Right cardiac atrium (tissue), 5 donors: ENCODE data around the gene ITGA2. TPM values are rescaled to one million over a fixed set of nuclear protein-coding genes. Genes with fewer than 3 reads are reported as not detected.

Experiments used
- ATAC-seq, 2 donors: fragments of 200-7000 bp; cut with Tn5 transposase; one replicate each; pipeline versions ENCODE4 v1.8.0 to v1.9.1; 2020; ENCODE audit warnings: moderate library complexity in 2 of 2, mild to moderate bottlenecking in 1 of 2
- DNase-seq, 3 donors: peaks; one replicate each; pipeline ENCODE4 v3.0.0-alpha.2; 2020
- H3K27ac ChIP-seq: one replicate; pipeline ENCODE4 v1.5.1; 2013; ENCODE audit warnings: mild to moderate bottlenecking, low read length, control low read depth, moderate library complexity
- H3K27me3 ChIP-seq: one replicate; pipeline ENCODE4 v1.6.1; 2013; ENCODE audit not compliant: control insufficient read depth, insufficient read depth
- H3K4me1 ChIP-seq: one replicate; pipeline ENCODE4 v1.6.1; 2013; ENCODE audit warnings: low read length; ENCODE audit not compliant: control insufficient read depth, insufficient read depth
- H3K4me3 ChIP-seq: one replicate; pipeline ENCODE4 v1.5.1; 2013; ENCODE audit warnings: low read length, control low read depth
- H3K9me3 ChIP-seq: one replicate; pipeline ENCODE4 v1.6.1; 2013; ENCODE audit warnings: low read length; ENCODE audit not compliant: control insufficient read depth
- WGBS: extraction: QIAGEN DNeasy Blood & Tissue Kit; methylation state at CpG from one replicate; pipeline ENCODE4 v1.1.7; 2013; 5-methylcytosine and 5-hydroxymethylcytosine counted together
- intact Hi-C, 4 donors: fragments of 100-400 bp; cut with DNase I; formaldehyde crosslinking; loops; one replicate each; pipeline versions ENCODE4 v1.11.0 to v1.14.0; 2022 to 2023
- polyA plus RNA-seq: library from polyadenylated mRNA; stranded (reverse); fragments of 200-250 nt; gene quantifications from one replicate; pipeline ENCODE4 v1.2.3, GENCODE V29; 2013
- total RNA-seq, 4 donors: library from RNA; stranded (reverse); fragmentation: NEBNext Ultra II Directional; extraction: Animal tissue kit (Norgen Biotek cat#: 25700); gene quantifications; one replicate each; pipeline ENCODE4 v1.2.1, GENCODE V29; 2021
- donor health status: healthy with polysubstance abuse.
- donor health status: DM: no; HTN: yes; CAD: no.
- donor health status: DM: no; HTN: no; CAD: no.
- donor health status: DM: no; HTN: yes; CAD: no; lungs with severe emphysema.
- donor health status: DM: yes; HTN: yes; CAD: no.

ITGA2 gene
- total and polyA plus RNA-seq, 5 donors: 0.50 to 5.2 (median 1.7) TPM

- H3K9me3 ChIP-seq: no peaks in the 10 kb centered on the region
- no peaks in the 10 kb centered on the region for H3K27me3 ChIP-seq
- 95% methylated on average over 4 of the region's 4 CpGs for WGBS
- H3K4me1 ChIP-seq: no peaks in the 10 kb centered on the region
- no peak for DNase-seq
- intact Hi-C loops: no loop called here
- H3K27ac ChIP-seq: no peak overlapping the region
- no peak overlapping the region for H3K4me3 ChIP-seq
- no peak for ATAC-seq
Measured at GRCh38 chr5:53001541-53001940, 12.4 kb downstream of the ITGA2 start.

GRCh38 chr5:53002491-53002890 lies 13.3 kb downstream of the ITGA2 start:
- WGBS: 54% methylated on average over 1 of the region's 1 CpG
- Histone ChIP-seq H3K9me3 (no peaks in the 10 kb centered on the region), H3K27me3 (no peaks in the 10 kb centered on the region), H3K4me3 (no peak overlapping the region), H3K27ac (no peak overlapping the region), H3K4me1 (no peaks in the 10 kb centered on the region)
- intact Hi-C loops: no loop called here
- ATAC-seq (no peak), DNase-seq (no peak)

DNA sequence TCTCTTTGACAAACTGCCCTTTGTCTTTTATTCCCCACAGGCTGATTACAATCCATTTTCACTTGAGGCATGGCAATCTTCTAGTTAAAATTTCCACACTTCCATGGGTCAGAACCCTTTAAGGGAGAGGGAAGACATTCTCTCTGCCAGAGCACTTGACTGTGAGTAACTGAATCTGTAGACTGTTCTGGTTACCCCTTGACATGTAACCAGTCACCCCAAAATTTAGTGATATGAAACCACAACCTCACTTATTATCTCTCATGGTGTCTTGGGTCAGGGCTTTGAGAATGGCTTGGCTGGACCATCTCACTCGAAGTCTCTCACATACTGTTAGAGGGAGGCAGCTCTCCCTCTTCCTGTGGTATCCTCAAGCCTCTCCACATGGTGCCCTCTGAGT lies 14.0 kb downstream of the ITGA2 start:
- ATAC-seq (no peak), DNase-seq (no peak)
- Histone ChIP-seq H3K27me3 (no peaks in the 10 kb centered on the region), H3K4me1 (no peaks in the 10 kb centered on the region), H3K27ac (no peak overlapping the region), H3K4me3 (no peak overlapping the region), H3K9me3 (no peaks in the 10 kb centered on the region)
- intact Hi-C loops: no loop called here
- 92% methylated on average over 1 of the region's 1 CpG for WGBS

DNA sequence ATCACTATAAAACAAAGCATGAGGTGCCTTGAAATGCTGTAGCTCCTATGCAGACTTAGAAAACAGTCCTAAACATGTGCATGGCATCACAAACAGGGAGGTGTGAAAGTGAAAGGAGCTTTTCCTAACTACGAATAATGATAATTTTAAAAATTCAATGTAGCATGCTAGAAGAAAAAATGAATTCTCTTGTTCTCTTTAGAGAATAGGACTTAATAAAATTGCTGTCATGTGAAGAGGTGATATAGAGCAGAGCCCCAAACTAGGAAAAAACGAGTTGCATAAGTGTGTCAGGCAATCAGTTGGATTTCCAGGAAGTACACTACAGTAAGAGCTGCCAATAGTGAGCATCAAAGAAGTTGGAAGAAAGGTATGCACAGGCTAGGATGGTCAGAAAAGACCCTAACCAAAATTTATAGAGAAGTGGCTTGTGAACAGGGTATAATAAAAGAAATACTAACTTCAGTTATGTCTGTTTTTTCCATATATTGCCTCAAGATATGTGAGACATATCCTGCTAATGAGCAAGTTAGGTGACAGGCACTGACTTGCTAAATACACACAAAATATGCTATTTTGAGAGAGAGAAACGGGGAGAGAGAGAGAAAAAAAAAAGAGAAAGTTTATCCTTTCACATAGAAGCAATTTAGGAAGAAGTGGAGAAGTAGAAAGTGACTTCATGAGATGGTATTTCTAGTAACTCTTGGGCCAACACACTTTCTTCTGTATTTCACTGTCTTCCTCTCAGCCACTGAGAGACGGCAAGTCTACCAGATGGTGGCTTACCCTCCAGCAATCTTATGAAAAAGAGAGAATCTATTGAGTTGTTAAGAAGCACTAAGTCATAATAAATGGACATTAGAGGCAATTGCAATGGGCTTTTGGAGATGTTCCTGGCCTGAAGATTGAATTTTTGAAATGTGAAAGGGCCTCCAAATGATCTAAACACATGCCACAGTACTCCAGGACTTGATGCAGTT lies 18.0 kb downstream of the ITGA2 start:
- no peak for ATAC-seq
- no peak overlapping the region for H3K4me3 ChIP-seq
- 44% methylated on average over 4 of the region's 4 CpGs for WGBS
- H3K4me1 ChIP-seq: no peaks in the 10 kb centered on the region
- H3K9me3 ChIP-seq: no peaks in the 10 kb centered on the region
- intact Hi-C loops: no loop called here
- H3K27ac ChIP-seq: no peak overlapping the region
- no peak for DNase-seq
- H3K27me3 ChIP-seq: no peaks in the 10 kb centered on the region

GRCh38 chr5:53008751-53009150 lies 19.6 kb downstream of the ITGA2 start:
- Histone ChIP-seq H3K27me3 (no peaks in the 10 kb centered on the region), H3K4me3 (no peak overlapping the region), H3K27ac (no peak overlapping the region), H3K9me3 (no peaks in the 10 kb centered on the region), H3K4me1 (no peaks in the 10 kb centered on the region)
- intact Hi-C loops: no loop called here
- 71% methylated on average over 1 of the region's 1 CpG for WGBS
- DNase-seq (no peak), ATAC-seq (no peak)

GRCh38 chr5:53009816-53010215 lies 20.7 kb downstream of the ITGA2 start:
- intact Hi-C loops: no loop called here
- no peak overlapping the region for H3K4me3 ChIP-seq
- H3K4me1 ChIP-seq: no peaks in the 10 kb centered on the region

DNA sequence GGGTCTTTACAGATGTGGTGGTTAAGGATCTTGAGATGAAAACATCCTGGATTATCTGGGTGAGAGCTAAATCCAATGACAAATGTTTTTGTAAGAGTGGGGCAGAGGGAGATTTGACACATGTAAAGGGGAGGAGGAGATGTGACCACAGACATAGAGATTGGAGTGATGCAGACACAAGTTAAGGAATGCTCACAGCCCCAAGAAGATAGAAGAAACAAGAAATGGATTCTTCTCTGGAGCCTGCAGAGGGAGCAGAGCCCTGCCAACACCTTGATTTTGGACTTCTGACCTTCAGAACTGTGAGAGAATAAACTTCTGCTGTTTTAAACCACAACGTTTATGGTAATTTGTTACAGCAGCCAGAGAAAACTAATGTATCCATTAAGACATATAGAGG lies 21.7 kb downstream of the ITGA2 start:
- no peaks in the 10 kb centered on the region for H3K27me3 ChIP-seq
- DNase-seq (no peak), ATAC-seq (no peak)
- no peak overlapping the region for H3K4me3 ChIP-seq
- WGBS: 55% methylated on average over 1 of the region's 1 CpG
- no peak overlapping the region for H3K27ac ChIP-seq
- H3K9me3 ChIP-seq: no peaks in the 10 kb centered on the region
- no peaks in the 10 kb centered on the region for H3K4me1 ChIP-seq
- intact Hi-C loops: no loop called here

More at GRCh38 chr5:53009816-53010215, 20.7 kb downstream of the ITGA2 start:
- DNase-seq (no peak), ATAC-seq (no peak)
- Histone ChIP-seq H3K27me3 (no peaks in the 10 kb centered on the region), H3K27ac (no peak overlapping the region), H3K9me3 (no peaks in the 10 kb centered on the region)
- 91% methylated on average over 1 of the region's 1 CpG for WGBS

GRCh38 chr5:53011233-53011632 lies 22.1 kb downstream of the ITGA2 start:
- ATAC-seq: no peak
- WGBS: 89% methylated on average over 1 of the region's 1 CpG
- Histone ChIP-seq H3K4me3 (no peak overlapping the region), H3K9me3 (no peaks in the 10 kb centered on the region), H3K4me1 (no peaks in the 10 kb centered on the region), H3K27ac (no peak overlapping the region), H3K27me3 (no peaks in the 10 kb centered on the region)
- intact Hi-C loops: no loop called here
- no peak for DNase-seq

GRCh38 chr5:53013857-53014256 lies 24.7 kb downstream of the ITGA2 start:
- ATAC-seq: no peak
- no peak for DNase-seq
- H3K4me3 ChIP-seq: no peak overlapping the region

GRCh38 chr5:53017383-53017782 lies 28.2 kb downstream of the ITGA2 start:
- Histone ChIP-seq H3K4me1 (no peaks in the 10 kb centered on the region), H3K27me3 (no peaks in the 10 kb centered on the region), H3K9me3 (no peaks in the 10 kb centered on the region), H3K27ac (no peak overlapping the region), H3K4me3 (no peak overlapping the region)
- WGBS: 81% methylated on average over 5 of the region's 5 CpGs
- ATAC-seq: no peak
- intact Hi-C loops: no loop called here
- no peak for DNase-seq

More at GRCh38 chr5:53013857-53014256, 24.7 kb downstream of the ITGA2 start:
- H3K27me3 ChIP-seq: no peaks in the 10 kb centered on the region
- no peaks in the 10 kb centered on the region for H3K4me1 ChIP-seq
- WGBS: 77% methylated on average over 2 of the region's 2 CpGs
- H3K27ac ChIP-seq: no peak overlapping the region
- H3K9me3 ChIP-seq: no peaks in the 10 kb centered on the region
- intact Hi-C loops: no loop called here

GRCh38 chr5:53017794-53018391 lies 28.7 kb downstream of the ITGA2 start:
- WGBS: 93% methylated on average over 10 of the region's 10 CpGs
- no peak for ATAC-seq
- Histone ChIP-seq H3K27ac (no peak overlapping the region), H3K4me3 (no peak overlapping the region), H3K4me1 (no peaks in the 10 kb centered on the region), H3K9me3 (no peaks in the 10 kb centered on the region), H3K27me3 (no peaks in the 10 kb centered on the region)
- DNase-seq: peak in 1 of 3 donors; percentile 32
- intact Hi-C loops: no loop called here
